Colonic mucosa (tissue), 4 donors: Measurements from ENCODE around the gene CETP. TPM values are rescaled to one million over a fixed set of nuclear protein-coding genes. Genes with fewer than 3 reads are reported as not detected.
"Not testable (repeated sequence)": the region's sequence is repeated elsewhere in the genome, so short reads cannot be mapped to it uniquely, and the experiment has no call there.

ENCODE experiments used
- DNase-seq: peaks from one replicate; pipeline ENCODE4 v3.0.0-alpha.2; 2020
- H3K27ac ChIP-seq: fragments of 200-600 bp; one replicate; pipeline ENCODE4 v1.8.0; 2021
- H3K27me3 ChIP-seq: fragments of 200-600 bp; one replicate; pipeline ENCODE4 v1.8.0; 2021
- H3K36me3 ChIP-seq: fragments of 200-600 bp; one replicate; pipeline ENCODE4 v1.8.0; 2021
- H3K4me1 ChIP-seq: fragments of 200-600 bp; one replicate; pipeline ENCODE4 v1.8.0; 2021; ENCODE audit warnings: mild to moderate bottlenecking
- H3K4me3 ChIP-seq: fragments of 200-600 bp; one replicate; pipeline ENCODE4 v1.8.0; 2021
- H3K9ac ChIP-seq, 2 donors: one replicate each; pipeline ENCODE4 v1.7.0; 2013; ENCODE audit warnings: control low read depth in 2 of 2, low read depth in 2 of 2, low read length in 2 of 2
- H3K9me3 ChIP-seq: fragments of 200-600 bp; one replicate; pipeline ENCODE4 v1.8.0; 2021
- intact Hi-C: fragments of 100-400 bp; cut with DNase I; formaldehyde crosslinking; loops from one replicate; pipeline ENCODE4 v1.14.1; 2022
- total RNA-seq, 2 donors: library from RNA; stranded (reverse); fragmentation: NEBNext Ultra II Directional in 1 of 2; extraction: Animal tissue kit (Norgen Biotek cat#: 25700) in 1 of 2; gene quantifications; one replicate each; pipeline ENCODE4 v1.2.1, GENCODE V29; 2021
- TF ChIP-seq, protein P1 (sequence below): fragments of 200-600 bp; IDR thresholded peaks from one replicate; pipeline ENCODE4 v1.8.0; 2022; ENCODE audit warnings: antibody characterized with exemption, mild to moderate bottlenecking
- donor health status: healthy.
- donor health status: DM: no; HTN: no; CAD: no.
- donor health status: DM: no; HTN: no; CAD: no.

The CETP gene
- total RNA-seq, 2 donors from 2014 or later = not detected

- TF ChIP-seq, protein P1, sequence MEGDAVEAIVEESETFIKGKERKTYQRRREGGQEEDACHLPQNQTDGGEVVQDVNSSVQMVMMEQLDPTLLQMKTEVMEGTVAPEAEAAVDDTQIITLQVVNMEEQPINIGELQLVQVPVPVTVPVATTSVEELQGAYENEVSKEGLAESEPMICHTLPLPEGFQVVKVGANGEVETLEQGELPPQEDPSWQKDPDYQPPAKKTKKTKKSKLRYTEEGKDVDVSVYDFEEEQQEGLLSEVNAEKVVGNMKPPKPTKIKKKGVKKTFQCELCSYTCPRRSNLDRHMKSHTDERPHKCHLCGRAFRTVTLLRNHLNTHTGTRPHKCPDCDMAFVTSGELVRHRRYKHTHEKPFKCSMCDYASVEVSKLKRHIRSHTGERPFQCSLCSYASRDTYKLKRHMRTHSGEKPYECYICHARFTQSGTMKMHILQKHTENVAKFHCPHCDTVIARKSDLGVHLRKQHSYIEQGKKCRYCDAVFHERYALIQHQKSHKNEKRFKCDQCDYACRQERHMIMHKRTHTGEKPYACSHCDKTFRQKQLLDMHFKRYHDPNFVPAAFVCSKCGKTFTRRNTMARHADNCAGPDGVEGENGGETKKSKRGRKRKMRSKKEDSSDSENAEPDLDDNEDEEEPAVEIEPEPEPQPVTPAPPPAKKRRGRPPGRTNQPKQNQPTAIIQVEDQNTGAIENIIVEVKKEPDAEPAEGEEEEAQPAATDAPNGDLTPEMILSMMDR = no peak
- Histone ChIP-seq H3K27me3 (no peaks in the 10 kb centered on the region), H3K4me3 (no peak overlapping the region), H3K27ac (peak overlapping the region; percentile 64), H3K36me3 (no peaks in the 10 kb centered on the region), H3K9me3 (no peaks in the 10 kb centered on the region), H3K9ac (peak overlapping the region in 1 of 2 donors; percentile 49), H3K4me1 (peaks cover 34% of the 10 kb centered on the region)
- DNase-seq = peak; percentile 76
- intact Hi-C loops = no loop called here
Measured at GRCh38 chr16:56985288-56985961, 23.7 kb downstream of the CETP start.

- no peaks in the 10 kb centered on the region for H3K9me3 ChIP-seq
- H3K27ac ChIP-seq = peak overlapping the region; percentile 64
- intact Hi-C loops = no loop called here
- H3K36me3 ChIP-seq = no peaks in the 10 kb centered on the region
- peaks cover 38% of the 10 kb centered on the region for H3K4me1 ChIP-seq
- no peak overlapping the region for H3K4me3 ChIP-seq
- no peaks in the 10 kb centered on the region for H3K27me3 ChIP-seq
- no peak for DNase-seq
- TF ChIP-seq, protein P1 = no peak
- H3K9ac ChIP-seq = no peak overlapping the region
Measured at GRCh38 chr16:56985962-56986360, 24.2 kb downstream of the CETP start.

DNA sequence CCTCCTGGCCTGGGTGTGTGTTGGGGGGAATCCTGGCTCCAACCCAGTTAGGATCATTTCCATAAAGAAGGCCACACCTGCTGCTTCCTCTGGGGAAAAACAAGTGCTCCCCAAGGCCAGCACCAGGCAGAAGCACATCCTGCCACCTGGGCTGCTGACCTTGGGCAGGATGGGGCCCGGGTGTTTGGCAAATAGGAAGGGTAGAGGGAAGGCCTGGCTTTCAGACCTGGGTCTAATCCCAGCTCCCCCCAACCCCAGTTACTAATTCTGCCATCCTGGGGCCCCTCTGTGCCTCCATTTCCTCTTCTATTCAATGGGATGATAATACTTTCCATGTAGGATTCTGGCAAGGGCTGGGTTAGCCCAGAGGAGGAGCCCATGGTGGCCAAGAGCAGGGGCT lies 24.6 kb downstream of the CETP start:
- TF ChIP-seq, protein P1 = no peak
- Histone ChIP-seq H3K27me3 (no peaks in the 10 kb centered on the region), H3K4me3 (no peak overlapping the region), H3K4me1 (peaks cover 38% of the 10 kb centered on the region), H3K9ac (no peak overlapping the region), H3K27ac (no peak overlapping the region), H3K36me3 (no peaks in the 10 kb centered on the region), H3K9me3 (no peaks in the 10 kb centered on the region)
- intact Hi-C loops = no loop called here
- DNase-seq = no peak

GRCh38 chr16:56986908-56987307 lies 25.2 kb downstream of the CETP start:
- H3K9me3 ChIP-seq, H3K9ac ChIP-seq, H3K27ac ChIP-seq, H3K27me3 ChIP-seq, H3K36me3 ChIP-seq, intact Hi-C loops, H3K4me3 ChIP-seq, DNase-seq: not testable (repeated sequence)
- peaks cover 39% of the 10 kb centered on the region for H3K4me1 ChIP-seq

DNA sequence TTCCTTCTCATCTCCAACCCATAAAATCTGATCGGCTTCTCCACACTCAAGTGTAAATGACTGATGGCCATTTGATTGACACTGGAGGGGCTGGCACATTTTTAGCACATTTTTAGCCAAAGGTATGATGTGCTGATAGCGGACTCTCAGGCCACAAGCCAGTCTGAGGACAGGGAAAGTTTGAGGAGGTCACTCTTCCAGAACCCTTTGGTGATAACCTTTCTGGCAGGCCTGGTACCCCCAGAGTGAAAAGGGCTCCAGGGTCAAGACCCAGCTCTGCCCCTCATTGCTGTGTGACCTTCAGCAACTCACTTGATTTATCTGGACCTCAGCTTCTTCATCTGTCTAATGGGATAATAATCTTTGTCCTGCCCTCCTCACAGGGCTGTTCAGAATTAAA lies 25.9 kb downstream of the CETP start:
- no peak overlapping the region for H3K9ac ChIP-seq
- no peaks in the 10 kb centered on the region for H3K36me3 ChIP-seq
- H3K9me3 ChIP-seq = no peaks in the 10 kb centered on the region
- no peaks in the 10 kb centered on the region for H3K27me3 ChIP-seq
- peaks cover 44% of the 10 kb centered on the region for H3K4me1 ChIP-seq
- intact Hi-C loops = no loop called here
- DNase-seq = no peak
- TF ChIP-seq, protein P1 = no peak
- H3K4me3 ChIP-seq = no peak overlapping the region
- peak overlapping the region; percentile 88 for H3K27ac ChIP-seq

DNA sequence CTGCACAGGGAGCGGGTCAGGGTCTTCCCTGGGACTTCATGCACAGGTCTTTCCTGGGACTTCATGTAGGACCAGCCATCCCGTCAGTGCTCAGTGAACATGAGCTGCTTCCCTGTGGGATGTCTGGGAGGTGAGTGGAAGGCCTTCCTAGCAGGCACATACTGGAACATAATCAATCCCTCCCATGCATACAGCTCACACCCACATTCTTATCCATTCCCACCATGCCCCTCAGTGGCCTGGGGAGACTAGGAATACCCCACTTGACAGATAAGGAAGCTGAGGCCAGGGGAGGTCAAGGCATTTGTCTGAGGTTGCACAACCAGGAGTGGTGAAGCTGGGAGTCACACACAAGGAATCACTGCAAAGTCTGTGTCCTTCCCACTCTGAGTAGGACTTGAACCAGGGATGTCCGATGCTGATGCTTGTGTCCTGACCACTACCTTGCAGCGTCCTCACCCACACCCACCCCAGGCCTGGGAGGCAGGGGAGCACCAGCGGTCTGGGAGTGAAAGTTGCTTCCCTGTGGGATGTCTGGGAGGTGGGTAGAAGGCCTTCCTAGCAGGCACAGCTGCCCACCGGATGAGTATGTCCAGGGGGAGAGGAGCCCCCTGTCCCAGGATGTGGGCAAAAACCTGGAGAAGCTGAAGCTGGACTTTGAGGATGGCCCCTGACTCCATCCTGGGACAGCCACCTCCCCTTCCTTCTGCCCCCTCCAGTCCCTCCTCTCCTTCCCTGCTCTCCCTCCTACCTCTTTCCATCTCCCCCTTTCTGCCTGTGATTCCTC lies 26.6 kb downstream of the CETP start:
- no peaks in the 10 kb centered on the region for H3K36me3 ChIP-seq
- no peak for DNase-seq
- TF ChIP-seq, protein P1 = no peak
- H3K4me3 ChIP-seq = peak overlapping the region; percentile 59
- H3K9me3 ChIP-seq = no peaks in the 10 kb centered on the region
- H3K27ac ChIP-seq = peak overlapping the region; percentile 88
- peaks cover 37% of the 10 kb centered on the region for H3K4me1 ChIP-seq
- H3K27me3 ChIP-seq = no peaks in the 10 kb centered on the region
- peak overlapping the region; percentile 75 to 94 for H3K9ac ChIP-seq
- intact Hi-C loops = no loop called here
